HuH-7 (cell line): ENCODE data around the gene SNX10.

Experiments
- DNase-seq: peaks from one replicate; pipeline ENCODE4 v3.0.0; 2011; ENCODE audit warnings: low spot score

The SNX10 gene

DNA sequence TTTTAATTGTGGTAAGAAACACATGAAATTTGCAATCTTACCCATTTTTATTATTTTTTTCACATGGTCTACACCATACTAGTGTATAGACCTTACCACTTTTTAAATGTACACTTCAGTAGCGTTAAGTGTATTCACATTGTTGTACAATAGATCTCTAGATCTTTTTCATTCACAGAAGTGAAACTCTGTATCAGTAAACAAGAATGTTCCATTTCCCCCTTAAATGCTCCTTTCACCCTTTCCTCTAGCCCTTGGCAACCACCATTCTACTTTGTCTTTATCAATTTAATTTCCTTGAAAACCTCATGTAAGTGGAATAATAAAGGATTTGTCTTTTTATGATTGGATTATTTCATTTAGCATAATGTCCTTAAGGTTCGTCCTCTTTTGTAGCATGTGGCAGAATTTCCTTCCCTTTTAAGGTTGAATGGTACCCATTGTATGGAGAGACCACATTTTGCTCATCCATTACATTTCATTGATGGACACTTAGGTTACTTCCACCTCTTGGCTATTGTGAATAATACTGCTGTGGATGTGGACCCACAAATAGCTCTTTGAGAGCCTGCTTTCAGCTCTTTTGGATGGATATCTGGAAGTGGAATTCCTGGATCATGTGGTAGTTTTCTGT lies 45.7 kb downstream of the SNX10 start:
- DNase-seq = no peak

DNA sequence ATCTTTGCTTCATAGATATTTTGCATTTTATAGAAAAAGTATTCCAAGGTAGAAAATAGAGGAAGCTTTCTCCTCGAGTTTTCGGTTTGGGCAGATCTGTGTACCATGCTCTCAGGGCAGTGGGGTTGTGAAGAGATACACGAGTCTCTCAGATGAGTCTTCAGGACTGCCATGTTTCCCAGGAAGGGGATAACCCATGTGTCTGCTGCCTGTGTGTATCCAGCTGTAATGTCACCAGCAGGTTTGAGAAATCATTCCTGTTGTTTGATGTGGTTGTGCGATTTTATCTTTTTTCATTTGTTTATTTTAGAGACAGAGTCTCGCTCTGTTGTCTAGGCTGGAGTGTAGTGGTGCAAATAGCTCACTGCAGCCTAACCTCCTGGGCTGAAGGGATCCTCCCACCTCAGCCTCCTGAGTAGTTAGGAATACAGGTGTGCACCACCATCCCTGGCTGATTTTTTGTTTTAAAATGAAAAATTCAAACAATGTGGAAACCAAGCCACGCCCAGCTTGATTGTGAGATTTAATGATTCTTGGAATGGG lies 48.9 kb downstream of the SNX10 start:
- DNase-seq = no peak

DNA sequence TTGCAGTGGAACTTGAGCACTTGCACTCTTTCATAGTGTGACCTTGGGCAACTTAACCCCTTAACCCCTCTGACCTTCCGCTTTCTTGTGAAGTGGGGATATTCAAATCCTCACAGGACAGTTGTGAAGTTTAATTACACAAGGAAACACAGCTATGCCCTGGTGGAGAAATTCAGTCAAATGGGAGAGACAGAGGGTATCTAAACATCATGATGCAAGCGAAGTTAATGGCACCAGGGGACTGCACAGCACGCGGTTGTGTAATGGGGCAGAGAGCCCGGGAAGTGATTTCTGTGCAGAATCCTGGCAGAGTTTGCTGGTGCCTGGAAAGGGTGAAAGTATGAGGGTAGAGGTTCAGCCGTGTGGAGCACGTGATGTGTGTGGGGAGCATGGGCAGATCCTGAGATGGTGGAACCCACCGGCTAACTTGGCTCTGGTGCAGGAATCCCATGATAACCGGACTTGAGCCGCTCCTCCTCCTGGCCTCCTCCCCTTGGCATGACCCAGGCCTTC lies 51.7 kb downstream of the SNX10 start:
- peak; percentile 37 for DNase-seq

DNA sequence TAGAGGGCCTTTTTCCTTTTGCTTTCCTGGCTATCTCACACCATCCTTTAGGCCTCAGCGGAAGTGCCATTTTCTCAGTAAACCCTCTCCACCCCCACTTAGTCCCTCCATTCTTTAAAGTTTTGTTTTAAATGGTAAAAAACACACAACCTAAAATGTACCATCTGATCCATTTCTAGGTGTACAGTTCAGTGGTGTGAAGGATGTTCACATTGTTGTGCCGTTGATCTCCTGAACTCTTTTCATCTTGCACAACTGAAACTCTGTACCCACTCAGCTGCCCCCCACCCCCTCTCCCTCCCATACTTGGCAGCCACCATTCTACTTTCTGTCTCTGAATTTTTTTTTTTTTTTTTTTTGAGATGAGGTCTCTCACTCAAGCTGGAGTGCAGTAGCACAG lies 52.2 kb downstream of the SNX10 start:
- DNase-seq = no peak

- no peak for DNase-seq
Observed at GRCh38 chr7:26345202-26345601, 53.5 kb downstream of the SNX10 start.

GRCh38 chr7:26345837-26346236 lies 54.2 kb downstream of the SNX10 start:
- no peak for DNase-seq

DNA sequence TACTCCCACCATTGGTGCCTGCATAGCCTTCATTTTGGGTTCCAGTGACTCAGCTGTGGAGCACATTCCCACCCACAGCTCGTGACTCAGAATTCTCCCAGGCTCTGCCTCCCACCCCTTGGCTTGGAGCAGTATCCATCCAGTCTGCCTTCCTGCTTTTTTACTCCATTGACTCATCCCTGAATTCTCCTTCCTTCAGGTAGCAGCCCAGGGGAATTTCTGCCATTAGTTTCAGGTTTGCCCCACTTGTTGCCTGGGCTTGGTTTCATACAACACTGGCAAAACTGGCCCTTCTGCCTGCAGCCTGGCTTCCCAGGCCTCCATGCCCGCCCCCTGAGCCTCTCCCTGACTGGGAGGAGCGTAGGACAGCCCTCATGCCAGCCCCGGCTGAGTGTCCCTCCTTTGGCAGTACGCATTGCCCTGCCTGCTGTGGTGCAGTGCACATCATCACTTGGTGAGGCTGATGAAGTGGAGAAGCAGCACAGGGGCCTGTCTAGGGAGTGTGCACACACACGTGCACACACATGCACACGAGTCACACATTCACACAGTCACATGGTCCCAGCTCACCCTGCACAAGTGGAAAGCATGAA lies 55.0 kb downstream of the SNX10 start:
- no peak for DNase-seq

GRCh38 chr7:26348234-26348851 lies 56.7 kb downstream of the SNX10 start:
- DNase-seq = no peak

GRCh38 chr7:26349005-26349915 lies 57.6 kb downstream of the SNX10 start:
- no peak for DNase-seq

DNA sequence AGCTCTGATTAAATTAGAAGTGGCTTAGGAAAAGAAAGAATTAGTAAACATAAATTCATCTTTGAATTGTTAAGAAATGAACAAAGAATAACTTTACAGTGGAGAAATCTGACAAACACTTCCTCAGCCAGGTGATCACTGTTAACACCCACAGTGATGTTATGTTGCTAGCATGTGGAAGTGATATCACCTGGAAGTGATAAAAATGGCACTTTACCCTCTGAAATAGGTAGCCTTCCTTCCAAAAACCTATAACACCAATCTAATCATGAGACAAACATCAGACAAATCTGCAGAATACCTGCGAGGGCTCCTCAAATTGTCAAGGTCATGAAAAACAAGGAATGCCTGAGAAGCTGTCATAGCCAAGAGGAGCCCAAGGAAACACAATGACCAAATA lies 59.5 kb downstream of the SNX10 start:
- DNase-seq = no peak

- no peak for DNase-seq
Observed at GRCh38 chr7:26356229-26356628, 64.6 kb downstream of the SNX10 start.

- no peak for DNase-seq
Observed at GRCh38 chr7:26356929-26357798, 65.5 kb downstream of the SNX10 start.

- no peak for DNase-seq
Observed at GRCh38 chr7:26357799-26358151, 66.1 kb downstream of the SNX10 start.

DNA sequence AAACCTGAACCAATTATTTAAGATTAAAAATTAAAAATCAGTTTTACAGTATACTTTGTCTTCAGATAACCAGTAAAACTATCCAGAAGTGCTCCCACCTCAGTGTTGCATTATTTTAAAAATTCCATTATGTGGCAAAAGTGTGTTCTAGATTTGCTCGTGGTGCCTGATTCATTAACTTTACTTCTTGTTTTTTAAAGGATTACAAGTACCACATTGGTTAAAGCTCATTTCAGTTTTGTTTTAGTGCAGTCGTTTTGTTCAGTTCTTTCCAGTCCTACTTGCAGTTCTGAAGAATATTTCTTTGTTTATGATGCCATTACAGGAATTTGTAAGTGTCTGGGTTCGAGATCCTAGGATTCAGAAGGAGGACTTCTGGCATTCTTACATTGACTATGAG lies 69.0 kb downstream of the SNX10 start:
- DNase-seq = no peak

DNA sequence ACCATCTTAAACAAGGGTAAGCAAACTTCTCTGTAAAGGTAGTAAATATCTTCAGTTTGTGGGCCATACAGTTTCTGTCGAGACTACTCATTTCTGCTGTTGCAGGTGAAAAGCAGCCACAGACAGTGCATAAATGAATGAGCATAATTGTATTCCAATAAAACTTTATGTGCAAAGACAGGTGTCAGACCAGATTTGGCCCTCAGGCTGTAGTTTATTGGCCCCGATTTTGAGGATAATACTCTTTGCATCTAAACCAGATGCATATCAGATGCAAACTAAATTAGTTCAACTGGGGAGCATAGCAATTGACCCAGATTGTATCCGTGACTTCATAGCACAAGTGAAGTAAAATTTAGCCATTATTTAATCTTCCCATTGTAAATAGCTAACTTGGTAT lies 70.0 kb downstream of the SNX10 start:
- DNase-seq = no peak

DNA sequence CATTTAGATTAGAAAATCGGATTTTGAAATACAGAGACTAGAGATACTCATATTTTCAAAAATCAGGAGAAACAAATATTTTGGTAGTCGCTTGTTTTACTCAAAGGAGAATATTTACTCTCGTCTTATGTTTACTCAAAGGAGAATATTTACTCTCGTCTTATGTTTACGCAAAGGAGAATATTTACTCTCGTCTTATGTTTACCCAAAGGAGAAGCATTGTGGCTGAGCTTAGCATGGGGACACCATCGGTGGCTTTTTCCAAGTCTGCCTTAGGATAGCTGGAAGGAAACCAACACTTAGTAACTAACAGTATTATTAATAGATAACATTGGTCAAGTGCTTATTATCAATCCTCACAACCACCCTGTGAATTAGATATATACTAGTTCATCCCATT lies 71.8 kb downstream of the SNX10 start:
- DNase-seq = no peak

DNA sequence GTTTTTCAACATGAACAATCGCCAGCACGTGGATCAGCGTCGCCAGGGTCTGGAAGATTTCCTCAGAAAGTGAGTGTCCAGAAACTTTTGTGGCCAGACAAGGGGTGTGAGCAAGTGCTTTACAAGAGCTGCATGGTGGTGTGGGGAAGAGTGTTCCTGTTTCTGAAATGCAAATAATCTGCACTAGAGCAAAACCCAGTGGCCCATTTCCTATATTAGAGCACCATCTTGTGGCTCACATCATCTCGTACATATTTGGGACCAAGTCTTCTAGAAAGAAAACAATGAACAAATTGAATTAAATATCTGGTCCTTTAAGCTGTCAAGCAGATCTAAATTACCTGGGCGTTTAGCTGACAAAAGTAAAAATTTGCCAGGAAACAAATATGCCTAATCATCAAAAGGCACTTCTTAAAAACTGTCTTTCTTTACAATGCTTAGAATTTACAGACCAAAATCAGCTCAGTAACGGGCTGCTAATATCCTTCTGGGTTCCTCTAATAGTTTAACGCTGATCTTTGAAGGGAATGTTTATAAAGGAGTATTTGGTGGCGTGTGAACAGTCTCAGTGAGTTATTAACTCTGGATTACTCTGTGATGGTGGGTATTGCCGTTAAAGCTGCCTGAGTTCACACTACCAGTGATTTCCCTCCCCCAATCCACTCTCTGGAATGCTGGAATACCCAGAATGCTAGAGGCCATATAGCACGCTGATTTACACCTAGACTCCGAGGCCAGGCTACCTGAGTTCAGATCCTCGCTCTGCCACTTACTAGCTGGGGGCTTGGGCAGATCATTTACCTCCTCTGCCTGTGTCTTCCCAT lies 73.6 kb downstream of the SNX10 start:
- DNase-seq = no peak

DNA sequence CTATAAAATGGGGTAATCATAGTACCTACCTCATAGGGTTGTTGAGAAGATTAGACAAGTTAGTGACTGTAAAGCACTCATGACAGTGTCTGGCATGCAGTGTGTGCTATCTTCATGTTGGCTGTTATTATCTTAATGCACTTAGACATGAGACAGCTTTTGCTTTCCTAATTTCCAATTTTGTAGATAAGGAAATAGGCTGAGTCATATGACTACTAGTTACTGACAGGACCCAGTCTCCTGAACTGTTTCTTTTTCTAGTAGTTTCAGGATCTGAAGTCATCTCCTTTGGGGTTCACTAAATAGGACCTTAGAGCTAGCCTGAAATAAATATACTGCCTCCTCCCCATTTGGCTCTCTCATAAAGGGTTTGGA lies 74.2 kb downstream of the SNX10 start:
- no peak for DNase-seq

GRCh38 chr7:26367219-26367711 lies 75.6 kb downstream of the SNX10 start:
- no peak for DNase-seq

DNA sequence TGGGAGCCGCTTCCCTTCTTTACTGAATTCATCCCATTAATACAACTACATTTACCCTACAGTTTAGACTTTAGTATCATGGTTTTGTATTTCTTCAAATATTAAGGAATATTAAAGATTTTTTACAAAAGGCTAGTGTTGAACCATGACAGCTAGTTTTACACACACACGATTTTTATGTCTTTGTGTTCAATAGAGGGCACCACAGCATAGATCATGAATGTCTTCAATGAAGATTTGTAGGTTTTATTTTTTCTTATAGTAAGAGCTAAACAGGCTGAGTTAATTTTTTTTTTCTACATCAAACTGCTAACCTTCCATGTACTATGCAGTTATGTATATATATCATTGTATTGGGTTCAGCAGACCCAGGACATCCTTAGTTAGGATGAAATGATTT lies 76.9 kb downstream of the SNX10 start:
- no peak for DNase-seq
